K562 (cell line): ENCODE results near the gene ZNF333. TPM values are rescaled to one million over a fixed set of nuclear protein-coding genes. Genes with fewer than 3 reads are reported as not detected.

Source experiments
- ATAC-seq: fragments of 200-7000 bp; cut with Tn5 transposase; 3 replicates; pipeline ENCODE4 v1.9.1; 2020; ENCODE audit warnings: moderate library complexity
- BruUV-seq: library from RNA; stranded (reverse); fragments of 400-500 nt; replicated peaks from 2 replicates; lab custom pipeline; 2021; lab: Mats Ljungman, UMichigan
- CTCF ChIA-PET: fragments of 300-600 bp; formaldehyde crosslinking; extraction: SDS; loops from one replicate; lab custom pipeline; 2021; ENCODE audit warnings: low intra/inter-chr PET ratio; lab: Yijun Ruan, JAX
- POLR2A ChIA-PET: fragments of 300-600, 350-650 bp; sonication (Branson Sonifier 250); formaldehyde crosslinking; extraction: SDS; loops from one replicate; lab custom pipeline; 2021; ENCODE audit warnings: antibody characterized with exemption, inconsistent platforms; lab: Yijun Ruan, JAX
- DNase-seq, 4 experiments: peaks; one replicate each; pipeline versions ENCODE4 v3.0.0 to v3.0.0-alpha.2; 2011 to 2018; ENCODE audit warnings: low spot score in 3 of 4, mixed read lengths in 3 of 4; ENCODE audit errors: extremely low read depth in 1 of 4
- FAIRE-seq: peaks from 2 replicates; lab custom pipeline; 2011; peaks lifted over from hg19 to GRCh38; lab: Jason Lieb, UNC
- H2AFZ ChIP-seq: 2 replicates; pipeline ENCODE4 v1.6.0; 2011; ENCODE audit warnings: low read depth, low read length, control low read depth, inconsistent platforms
- H3K27ac ChIP-seq: fragments of 200-600 bp; 3 replicates; pipeline ENCODE4 v1.8.0; 2011; ENCODE audit warnings: low read depth, mild to moderate bottlenecking, control low read depth, inconsistent platforms, low read length, moderate library complexity, mixed read lengths; ENCODE audit errors: extremely low read depth
- H3K27me3 ChIP-seq, 2 experiments: fragments of 300-600 bp in 1 of 2; 2 replicates in 1 of 2; 3 replicates in 1 of 2; pipeline versions ENCODE4 v1.6.0 to v1.8.0; 2011; ENCODE audit warnings: inconsistent platforms in 2 of 2, low read length in 2 of 2, mild to moderate bottlenecking in 1 of 2, mixed read lengths in 1 of 2, moderate library complexity in 1 of 2; ENCODE audit not compliant: control insufficient read depth in 2 of 2, insufficient read depth in 2 of 2
- H3K36me3 ChIP-seq: fragments of 300-600 bp; 3 replicates; pipeline ENCODE4 v1.8.0; 2011; ENCODE audit warnings: mild to moderate bottlenecking, low read length, inconsistent platforms; ENCODE audit not compliant: control insufficient read depth, insufficient read depth
- H3K4me1 ChIP-seq, 2 experiments: fragments of 200-600 bp in 1 of 2; replicated peaks in 1 of 2; 2 replicates in 1 of 2; 3 replicates in 1 of 2; pipeline versions ENCODE4 v1.5.1 to v1.8.0; 2011; ENCODE audit warnings: inconsistent platforms in 2 of 2, low read length in 2 of 2, mild to moderate bottlenecking in 1 of 2, mixed read lengths in 1 of 2, moderate library complexity in 1 of 2; ENCODE audit not compliant: control insufficient read depth in 2 of 2, insufficient read depth in 2 of 2
- H3K4me2 ChIP-seq: 2 replicates; pipeline ENCODE4 v1.6.1; 2011; ENCODE audit warnings: low read length, control low read depth, inconsistent platforms, mixed read lengths; ENCODE audit not compliant: insufficient read depth
- H3K4me3 ChIP-seq: fragments of 200-600 bp; sonication (generic), shearing (Covaris generic); 2 replicates; pipeline ENCODE4 v1.5.1; 2016; ENCODE audit warnings: control low read depth, inconsistent platforms
- H3K79me2 ChIP-seq: fragments of 200-600 bp; 3 replicates; pipeline ENCODE4 v1.8.0; 2011; ENCODE audit warnings: low read length, inconsistent platforms; ENCODE audit not compliant: control insufficient read depth, insufficient read depth
- H3K9ac ChIP-seq, 2 experiments: 2 replicates each; pipeline versions ENCODE4 v1.6.0 to v1.6.1; 2011; ENCODE audit warnings: low read depth in 2 of 2, low read length in 2 of 2, control low read depth in 1 of 2, inconsistent platforms in 1 of 2, mild to moderate bottlenecking in 1 of 2, mixed read lengths in 1 of 2; ENCODE audit not compliant: insufficient read depth in 1 of 2
- H3K9me1 ChIP-seq: one replicate; pipeline ENCODE4 v1.6.0; 2011; ENCODE audit warnings: inconsistent platforms, mild to moderate bottlenecking, low read length, moderate library complexity; ENCODE audit not compliant: control insufficient read depth, insufficient read depth
- H3K9me3 ChIP-seq: replicated peaks from 2 replicates; pipeline ENCODE4 v1.5.1; 2011; ENCODE audit warnings: low read depth, low read length, inconsistent platforms; ENCODE audit not compliant: control insufficient read depth, insufficient read depth
- H4K20me1 ChIP-seq: replicated peaks from 2 replicates; pipeline ENCODE4 v1.6.1; 2011; ENCODE audit warnings: low read length, inconsistent platforms, mixed read lengths; ENCODE audit not compliant: control insufficient read depth, insufficient read depth
- GATAD2A ChIP-seq: fragments of 450-650 bp; IDR thresholded peaks from 2 replicates; pipeline ENCODE4 v1.6.1; 2017
- HNRNPLL ChIP-seq: fragments of 200-400 bp; formaldehyde crosslinking; IDR thresholded peaks from 2 replicates; pipeline ENCODE4 v1.6.1; 2017; ENCODE audit warnings: low read length, low read depth, mild to moderate bottlenecking; ENCODE audit not compliant: poor library complexity, severe bottlenecking
- KDM1A ChIP-seq, 2 experiments: fragments of 450-650 bp; IDR thresholded peaks; 2 replicates each; pipeline ENCODE4 v1.6.1; 2016; ENCODE audit warnings: mild to moderate bottlenecking in 2 of 2
- RBM25 ChIP-seq: fragments of 200-400 bp; formaldehyde crosslinking; IDR thresholded peaks from 2 replicates; pipeline ENCODE4 v1.6.1; 2018; ENCODE audit warnings: low read length, low read depth, moderate library complexity; ENCODE audit not compliant: severe bottlenecking
- ZNF134 ChIP-seq: fragments of 250-450 bp; sonication (Bioruptor Pico); conservative IDR thresholded peaks from 2 replicates; pipeline ENCODE4 v1.4.0; 2020
- ZNF407 ChIP-seq: fragments of 450-650 bp; IDR thresholded peaks from 2 replicates; pipeline ENCODE4 v1.6.1; 2016; ENCODE audit warnings: low read depth
- WGBS: fragments of 100-300 bp; shearing (Covaris generic); methylation state at CpG from one replicate; pipeline ENCODE4 v1.1.6; 2016; ENCODE audit warnings: low coverage, mixed read lengths; ENCODE audit not compliant: insufficient coverage; ENCODE audit errors: missing lambda C conversion rate; 5-methylcytosine and 5-hydroxymethylcytosine counted together
- in situ Hi-C: fragments of 300-500 bp; cut with MboI; formaldehyde crosslinking; loops from 4 replicates; pipeline ENCODE4 v1.15.0; 2018; ENCODE audit warnings: inconsistent platforms, mixed read lengths
- intact Hi-C: fragments of 100-400 bp; cut with micrococcal nuclease; formaldehyde crosslinking; loops from 2 replicates; pipeline ENCODE4 v1.14.2; 2022
- polyA plus RNA-seq, 8 experiments: library from polyadenylated mRNA; depleted of rRNA in 4 of 8; stranded (reverse) in 5 of 8; unstranded in 3 of 8; fragments of >200 nt; fragmentation: Nextera tagmentation in 2 of 8; fragmentation: Illumina TruSeq in 1 of 8; extraction: Ambion mirVana in 2 of 8; extraction: Trizol in 1 of 8; gene quantifications; 2 replicates each; pipeline versions ENCODE4 v1.2.1 to v1.2.3, GENCODE V29; 2011 to 2014; ENCODE audit warnings: inconsistent platforms in 1 of 8, missing spikeins in 1 of 8
- total RNA-seq, 7 experiments: library from RNA; depleted of rRNA in 6 of 7; stranded (reverse); fragments of >200 nt in 6 of 7; fragmentation: Illumina TruSeq in 2 of 7; extraction: Trizol in 2 of 7; gene quantifications; 2 replicates each; pipeline versions ENCODE4 v1.2.1 to v1.2.3, GENCODE V29; 2011 to 2021; ENCODE audit warnings: low replicate concordance in 1 of 7
- TF ChIP-seq, protein P1 (sequence below): fragments of 450-650 bp; formaldehyde crosslinking; IDR thresholded peaks from 2 replicates; pipeline ENCODE4 v1.4.0; 2020; ENCODE audit warnings: mild to moderate bottlenecking, mixed read lengths
- TF ChIP-seq, protein P2 (sequence below): sonication (generic); formaldehyde crosslinking; IDR thresholded peaks from 2 replicates; pipeline ENCODE4 v1.9.0; 2022; ENCODE audit warnings: mild to moderate bottlenecking, missing genetic modification reagents

The ZNF333 gene
- total and polyA plus RNA-seq, 9 of the 15 experiments (the other 6 are each of a cell fraction or from before 2014, with no cell fraction given) = 2.8 to 10.3 (median 6.3) TPM

GRCh38 chr19:14648506-14648905, 41.3 kb upstream of the ZNF333 start:
- Histone ChIP-seq H3K27ac (no peak overlapping the region), H3K79me2 (no peaks in the 10 kb centered on the region), H3K4me3 (no peak overlapping the region), H4K20me1 (no peaks in the 10 kb centered on the region), H3K4me1 (no peaks in the 10 kb centered on the region), H2AFZ (no peak overlapping the region), H3K9me3 (no peaks in the 10 kb centered on the region), H3K36me3 (no peaks in the 10 kb centered on the region), H3K4me2 (no peak overlapping the region), H3K9ac (no peak overlapping the region), H3K9me1 (no peaks in the 10 kb centered on the region), H3K27me3 (peaks cover 2 to 10% of the 10 kb centered on the region in 2 experiments; a peak in 2 of 5 replicates)
- no TSS peak for BruUV-seq
- DNase-seq (no peak), ATAC-seq (no peak), FAIRE-seq (no peak)
- ChIA-PET CTCF (no interaction called here), POLR2A (no interaction called here)
- TF ChIP-seq, protein P1, sequence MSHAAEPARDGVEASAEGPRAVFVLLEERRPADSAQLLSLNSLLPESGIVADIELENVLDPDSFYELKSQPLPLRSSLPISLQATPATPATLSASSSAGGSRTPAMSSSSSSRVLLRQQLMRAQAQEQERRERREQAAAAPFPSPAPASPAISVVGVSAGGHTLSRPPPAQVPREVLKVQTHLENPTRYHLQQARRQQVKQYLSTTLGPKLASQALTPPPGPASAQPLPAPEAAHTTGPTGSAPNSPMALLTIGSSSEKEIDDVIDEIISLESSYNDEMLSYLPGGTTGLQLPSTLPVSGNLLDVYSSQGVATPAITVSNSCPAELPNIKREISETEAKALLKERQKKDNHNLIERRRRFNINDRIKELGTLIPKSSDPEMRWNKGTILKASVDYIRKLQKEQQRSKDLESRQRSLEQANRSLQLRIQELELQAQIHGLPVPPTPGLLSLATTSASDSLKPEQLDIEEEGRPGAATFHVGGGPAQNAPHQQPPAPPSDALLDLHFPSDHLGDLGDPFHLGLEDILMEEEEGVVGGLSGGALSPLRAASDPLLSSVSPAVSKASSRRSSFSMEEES = peak; percentile 18; the same call in 1 of the 2 replicates
- no peak for TF ChIP-seq GATAD2A
- peak; percentile 59 for TF ChIP-seq RBM25
- no peak for TF ChIP-seq HNRNPLL
- 0 out of 4 replicates have a peak, but pooled peaks of 1 of the 2 experiments have one; percentile 23 for TF ChIP-seq KDM1A (IDR thresholded peaks at IDR 0.05)
- peak; percentile 97 for TF ChIP-seq ZNF134 (CRISPR knock-in tag)
- TF ChIP-seq, protein P2, sequence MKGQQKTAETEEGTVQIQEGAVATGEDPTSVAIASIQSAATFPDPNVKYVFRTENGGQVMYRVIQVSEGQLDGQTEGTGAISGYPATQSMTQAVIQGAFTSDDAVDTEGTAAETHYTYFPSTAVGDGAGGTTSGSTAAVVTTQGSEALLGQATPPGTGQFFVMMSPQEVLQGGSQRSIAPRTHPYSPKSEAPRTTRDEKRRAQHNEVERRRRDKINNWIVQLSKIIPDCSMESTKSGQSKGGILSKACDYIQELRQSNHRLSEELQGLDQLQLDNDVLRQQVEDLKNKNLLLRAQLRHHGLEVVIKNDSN = peak; percentile 47; the same call in 1 of the 2 replicates
- peak; percentile 60; the same call in 1 of the 2 replicates for TF ChIP-seq ZNF407
- 0% methylated on average over 2 of the region's 2 CpGs for WGBS
- intact Hi-C loops (no loop called here), in situ Hi-C loops (no loop called here)
